Stimulated activated CD4-positive, alpha-beta T cell treated with anti-CD3 and anti-CD28 coated beads, Interleukin-1b, Interleukin-23, amount 100 ng/mL, for 48 hours (primary cell): ENCODE results near the gene NABP2.

Experiments
- DNase-seq: peaks from one replicate; pipeline ENCODE4 v3.0.0-alpha.2; 2020

NABP2 gene

GRCh38 chr12:56216461-56216860 is 7.7 kb upstream of the NABP2 start:
- DNase-seq = no peak

DNA sequence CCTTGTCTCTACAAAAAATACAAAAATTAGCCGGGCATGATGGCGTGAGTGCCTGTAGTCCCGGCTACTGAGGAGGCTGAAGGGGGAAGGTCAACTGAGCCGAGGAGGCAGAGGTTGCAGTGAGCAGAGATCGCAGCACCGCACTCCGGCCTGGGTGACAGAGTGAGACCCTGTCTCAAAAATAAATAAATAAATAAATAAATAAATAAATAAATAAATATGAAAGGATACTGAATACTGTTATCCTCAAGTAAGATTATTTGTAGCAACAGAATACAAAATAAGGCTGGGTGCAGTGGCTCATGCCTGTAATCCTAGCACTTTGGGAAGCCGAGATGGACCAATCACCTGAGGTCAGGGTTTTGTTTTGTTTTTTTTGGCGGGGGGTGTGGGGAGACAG is 4.3 kb upstream of the NABP2 start:
- DNase-seq = no peak

DNA sequence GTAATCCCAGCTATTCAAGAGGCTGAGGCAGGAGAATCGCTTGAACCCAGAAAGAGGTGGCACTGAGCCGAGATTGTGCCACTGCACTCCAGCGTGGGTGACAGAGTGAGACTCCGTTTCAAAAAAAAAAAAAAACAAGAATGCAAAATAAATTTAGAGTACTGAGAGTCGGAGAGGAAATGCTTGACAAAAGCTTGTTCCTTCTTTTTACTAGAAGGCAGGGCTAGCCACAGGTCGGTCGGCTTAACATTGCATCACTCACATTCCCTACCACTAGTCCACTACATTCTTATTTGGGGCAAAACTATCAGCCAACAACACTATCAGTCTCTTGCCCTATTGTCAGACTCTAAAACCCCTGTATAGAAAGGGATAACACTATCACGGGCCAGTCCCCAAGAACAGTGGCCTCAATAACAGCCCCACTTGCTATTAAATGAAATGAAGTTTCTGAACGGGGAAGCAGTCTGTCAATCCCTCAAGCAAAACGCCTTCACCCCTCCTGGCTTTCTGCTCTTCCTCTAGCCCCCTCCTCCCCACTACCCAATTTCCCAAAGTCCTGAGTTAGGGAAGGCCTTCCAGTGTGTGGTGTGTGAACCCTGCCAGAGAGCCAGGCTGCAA is 3.4 kb upstream of the NABP2 start:
- no peak for DNase-seq

DNA sequence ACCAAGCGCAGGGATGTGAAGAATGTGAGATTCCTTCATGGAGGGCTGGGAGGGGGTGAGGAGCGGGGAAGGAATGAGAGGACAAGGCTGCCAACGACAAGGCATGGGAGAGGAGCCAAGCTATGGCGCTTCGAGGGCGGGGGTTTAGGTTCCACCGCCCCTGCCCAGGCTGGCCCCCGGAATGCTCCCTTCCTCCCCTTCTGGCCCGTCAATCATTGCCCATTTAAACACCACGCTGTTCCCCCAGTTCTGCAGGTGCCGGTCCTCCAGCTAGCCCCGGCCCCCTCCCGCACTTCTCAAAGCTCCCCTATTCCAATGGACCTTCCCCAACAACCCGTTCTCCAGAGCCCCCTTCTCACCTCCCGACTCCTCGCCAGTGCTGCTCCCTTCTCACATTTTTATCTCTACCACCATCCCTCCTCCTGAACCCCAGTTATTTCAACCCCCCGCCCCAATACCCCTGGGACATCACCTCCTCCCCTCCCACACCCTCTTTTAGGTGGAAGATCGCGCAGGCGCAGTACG is 2.8 kb upstream of the NABP2 start:
- no peak for DNase-seq

DNA sequence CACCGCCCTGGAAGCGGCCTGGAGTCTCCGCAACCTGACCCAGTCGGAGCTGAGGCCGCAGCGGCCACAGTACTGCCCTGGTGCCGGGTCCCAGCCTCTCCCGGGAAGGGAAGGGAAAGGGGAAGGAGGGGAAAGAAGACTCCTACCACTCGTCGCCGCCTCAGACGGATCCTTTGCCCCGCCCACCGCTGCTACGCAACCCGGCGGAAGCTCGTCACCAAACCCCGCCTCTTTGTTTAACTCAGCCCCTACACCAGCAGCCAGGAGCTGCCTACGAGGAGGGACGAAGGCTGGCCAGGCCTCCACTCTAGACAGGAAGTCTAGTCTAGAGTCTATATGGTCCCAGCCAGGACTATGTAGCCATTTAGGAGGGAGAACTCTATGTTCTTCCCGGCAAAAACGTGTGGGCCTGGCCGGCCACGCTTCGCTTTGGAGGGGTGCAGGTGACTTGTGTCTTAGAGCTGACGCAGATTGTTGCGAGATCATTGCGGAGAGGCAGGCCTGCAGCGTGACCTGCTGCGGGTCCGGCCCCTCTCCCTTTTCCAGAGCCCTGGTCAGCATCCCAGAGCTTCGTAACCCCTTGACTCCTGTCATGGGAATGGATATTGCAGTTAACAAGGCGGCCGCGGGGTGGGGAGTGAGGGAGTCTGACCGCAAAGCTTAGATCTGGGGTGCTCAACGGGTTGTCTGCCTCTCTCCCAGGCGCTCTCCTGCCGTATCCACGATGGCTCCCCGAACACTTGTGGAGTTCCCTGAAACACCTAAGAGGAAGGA is 2.2 kb upstream of the NABP2 start, which contains the start of gene RNF41:
Gene RNF41, minus strand, starts transcription at position 166 of the 774 bp plus-strand sequence. CDS start 7,875 bp downstream, outside the sequence.
- peak; percentile 90 for DNase-seq

- no peak for DNase-seq
Observed at GRCh38 chr12:56222531-56222895, 1.6 kb upstream of the NABP2 start.

GRCh38 chr12:56223571-56224101 is 506 bp upstream of the NABP2 start:
- DNase-seq = no peak

- DNase-seq = no peak
Observed at GRCh38 chr12:56224954-56225353, 812 bp downstream of the NABP2 start.

DNA sequence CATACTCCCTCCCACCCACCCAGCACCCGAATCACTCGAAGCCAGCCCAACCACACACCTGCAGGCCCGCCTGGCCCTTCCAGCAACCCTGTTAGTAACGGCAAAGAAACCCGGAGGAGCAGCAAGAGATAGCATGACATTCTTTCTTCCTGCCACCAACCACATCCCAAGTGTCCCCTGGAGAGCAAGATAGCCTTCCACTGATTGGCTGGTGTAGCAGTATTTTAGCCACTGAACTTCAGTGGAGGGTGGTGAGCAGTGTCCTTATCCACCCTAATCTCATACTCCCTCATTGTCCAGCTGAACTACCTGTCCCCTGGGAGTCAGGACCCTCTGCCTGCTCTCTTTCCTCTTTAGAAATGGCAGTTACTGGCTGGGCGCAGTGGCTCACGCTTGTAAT is 4.9 kb downstream of the NABP2 start:
- DNase-seq = no peak

DNA sequence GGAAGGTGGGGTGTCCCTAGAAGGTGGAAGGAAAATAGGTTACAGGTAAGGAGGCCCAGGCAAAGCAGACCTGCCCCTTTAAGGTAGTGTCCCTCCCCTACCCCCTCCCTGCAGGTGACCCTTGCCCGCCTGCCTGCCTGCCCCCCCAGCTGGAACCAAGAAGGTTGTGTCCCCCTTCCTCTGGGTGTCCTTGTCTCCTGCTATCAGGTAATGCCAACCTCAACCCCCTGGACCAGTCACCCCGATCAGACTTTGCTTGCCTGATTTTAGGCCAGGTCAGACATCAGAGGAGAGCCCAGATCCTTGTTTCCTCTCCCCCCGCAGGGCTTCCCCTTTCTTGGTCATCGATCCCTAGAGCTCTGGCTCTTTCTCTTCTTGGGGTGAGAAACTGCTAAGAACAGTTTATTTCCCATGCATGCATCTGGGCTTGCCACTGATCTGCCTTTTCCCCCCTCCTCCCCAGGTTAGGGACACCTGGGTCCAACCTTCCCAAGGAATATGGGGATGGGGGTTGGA is 5.8 kb downstream of the NABP2 start, which contains the start of gene SLC39A5:
Gene SLC39A5, plus strand, starts transcription at position 136 of the 516 bp plus-strand sequence. CDS start 1,224 bp downstream, outside the sequence.
- no peak for DNase-seq

DNA sequence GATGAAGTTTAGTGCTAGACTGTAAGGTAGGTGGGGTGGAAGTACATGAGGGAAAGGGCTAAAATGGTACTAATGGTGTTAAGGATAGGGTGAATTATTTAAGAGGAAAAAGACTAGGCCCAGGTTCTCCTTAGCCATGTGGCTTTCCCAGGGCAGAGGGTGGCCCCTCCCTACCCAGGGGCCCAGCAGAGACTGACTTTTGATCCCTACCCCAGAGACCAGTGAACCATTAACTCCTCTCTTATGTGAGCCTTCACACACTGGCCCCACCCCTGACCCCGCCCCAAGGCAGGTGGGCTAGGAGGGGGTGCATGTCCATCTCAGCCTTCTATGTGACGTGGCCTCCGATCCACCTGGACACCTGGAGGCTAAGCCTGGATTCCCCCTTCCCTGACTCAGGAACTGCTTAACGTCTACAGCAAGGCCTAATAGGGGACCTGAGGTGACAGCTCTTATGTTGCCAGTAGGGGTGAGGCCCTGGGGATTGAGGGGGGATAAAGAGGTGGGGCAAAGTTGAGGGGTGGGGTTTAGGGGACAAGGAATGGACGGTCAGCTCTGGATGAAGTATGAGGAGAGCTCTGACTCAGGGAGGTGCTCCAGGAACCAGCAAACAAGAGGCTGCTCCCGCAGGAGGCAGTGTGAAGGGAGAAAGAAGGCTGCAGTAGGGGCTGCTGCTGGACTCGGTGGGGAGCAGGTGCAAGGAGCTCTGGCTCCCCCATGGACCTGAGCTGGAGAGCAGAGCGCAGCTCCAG is 6.5 kb downstream of the NABP2 start:
- no peak for DNase-seq

DNA sequence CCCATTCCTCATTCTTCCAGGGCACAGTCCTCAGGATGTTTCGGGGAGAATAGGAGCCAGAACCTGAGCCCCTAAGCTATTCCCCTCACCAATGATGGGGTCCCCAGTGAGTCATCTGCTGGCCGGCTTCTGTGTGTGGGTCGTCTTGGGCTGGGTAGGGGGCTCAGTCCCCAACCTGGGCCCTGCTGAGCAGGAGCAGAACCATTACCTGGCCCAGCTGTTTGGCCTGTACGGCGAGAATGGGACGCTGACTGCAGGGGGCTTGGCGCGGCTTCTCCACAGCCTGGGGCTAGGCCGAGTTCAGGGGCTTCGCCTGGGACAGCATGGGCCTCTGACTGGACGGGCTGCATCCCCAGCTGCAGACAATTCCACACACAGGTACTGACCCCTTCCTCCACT is 7.0 kb downstream of the NABP2 start:
- no peak for DNase-seq

GRCh38 chr12:56234746-56235436 is 10.7 kb downstream of the NABP2 start:
- no peak for DNase-seq

DNA sequence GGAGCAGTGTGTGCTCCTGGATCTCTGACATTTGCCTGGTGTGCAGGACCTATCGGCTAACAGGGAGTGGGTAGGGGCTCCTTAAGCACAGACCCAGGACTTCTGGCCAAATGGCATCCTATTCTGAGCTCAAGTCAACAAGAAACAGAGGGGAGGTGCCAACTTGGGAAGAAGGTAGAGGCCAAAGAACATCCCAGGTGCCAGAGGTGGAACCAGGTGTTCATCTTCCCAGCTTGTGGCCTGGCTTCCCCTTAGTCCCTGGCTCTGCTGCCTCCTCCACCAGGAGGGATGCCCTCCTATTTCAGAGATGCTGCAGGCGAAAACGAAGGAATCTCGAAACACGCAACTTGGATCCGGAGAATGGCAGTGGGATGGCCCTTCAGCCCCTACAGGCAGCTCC is 11.9 kb downstream of the NABP2 start:
- DNase-seq = no peak

DNA sequence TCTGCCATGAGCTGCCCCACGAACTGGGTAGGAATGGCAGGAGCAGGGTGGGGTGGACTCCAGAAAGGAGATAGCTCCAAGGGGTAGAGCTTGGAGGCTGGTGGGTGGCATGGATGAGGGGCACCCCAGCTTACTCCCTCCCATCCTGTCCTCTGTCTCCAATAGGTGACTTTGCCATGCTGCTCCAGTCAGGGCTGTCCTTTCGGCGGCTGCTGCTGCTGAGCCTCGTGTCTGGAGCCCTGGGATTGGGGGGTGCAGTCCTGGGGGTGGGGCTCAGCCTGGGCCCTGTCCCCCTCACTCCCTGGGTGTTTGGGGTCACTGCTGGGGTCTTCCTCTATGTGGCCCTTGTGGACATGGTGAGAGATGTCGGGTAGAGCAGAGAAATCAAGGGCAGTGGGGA is 12.8 kb downstream of the NABP2 start:
- no peak for DNase-seq

DNA sequence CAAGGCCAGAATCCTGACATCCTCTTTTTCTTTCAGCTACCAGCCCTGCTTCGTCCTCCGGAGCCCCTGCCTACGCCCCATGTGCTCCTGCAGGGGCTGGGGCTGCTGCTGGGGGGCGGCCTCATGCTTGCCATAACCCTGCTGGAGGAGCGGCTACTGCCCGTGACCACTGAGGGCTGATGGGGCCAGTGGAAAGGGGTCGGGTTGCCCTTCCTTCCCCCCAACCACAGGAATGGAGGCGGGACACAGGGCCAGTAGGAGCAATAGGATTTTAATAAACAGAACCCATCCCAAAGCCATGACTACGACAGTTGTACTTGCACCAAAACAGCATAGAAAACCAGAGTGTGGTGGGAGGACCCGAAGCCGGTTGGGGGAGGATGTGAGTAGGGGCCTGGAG is 13.4 kb downstream of the NABP2 start:
- DNase-seq = no peak

DNA sequence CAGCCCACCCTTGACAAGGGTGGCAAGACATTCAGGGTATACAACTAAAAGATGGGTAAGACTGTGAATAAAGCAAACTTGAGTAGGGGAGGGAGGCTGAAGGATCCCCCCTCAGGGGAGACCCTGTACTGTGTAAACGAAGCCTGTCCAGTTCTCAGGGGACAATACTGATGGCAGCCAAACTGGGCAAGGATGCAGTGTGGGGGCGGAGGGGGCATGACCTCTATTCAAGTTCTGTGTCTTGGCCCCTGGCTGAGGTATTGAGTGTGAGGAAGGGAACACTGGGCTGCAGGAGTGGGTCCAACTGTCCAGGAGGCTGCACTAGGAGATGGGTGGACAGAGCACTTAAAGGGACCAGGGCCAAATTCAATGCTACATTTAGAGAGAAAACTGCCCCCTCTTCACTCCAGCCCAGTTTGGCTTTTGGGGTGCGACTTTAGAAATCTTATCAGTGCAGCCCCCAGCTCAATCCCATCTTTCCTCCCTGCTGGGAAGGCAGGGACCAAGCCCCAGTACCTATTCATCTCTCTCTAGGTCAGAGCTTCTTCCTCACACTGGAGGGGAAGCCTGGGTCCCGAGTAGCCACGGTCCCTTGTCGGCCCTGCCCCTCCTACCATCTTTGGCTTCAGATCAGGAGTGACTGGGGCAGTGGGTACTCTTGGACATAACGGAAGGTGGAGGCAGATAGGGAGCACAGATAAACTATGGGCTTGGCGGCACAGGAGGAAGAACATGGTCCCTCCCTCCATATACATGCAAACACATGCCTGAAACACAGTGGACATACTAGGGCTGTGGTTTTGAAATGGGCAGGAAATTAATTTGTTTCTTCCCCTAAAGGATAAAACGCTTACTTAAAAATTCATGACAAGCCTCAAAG is 17.5 kb downstream of the NABP2 start:
- DNase-seq = no peak

DNA sequence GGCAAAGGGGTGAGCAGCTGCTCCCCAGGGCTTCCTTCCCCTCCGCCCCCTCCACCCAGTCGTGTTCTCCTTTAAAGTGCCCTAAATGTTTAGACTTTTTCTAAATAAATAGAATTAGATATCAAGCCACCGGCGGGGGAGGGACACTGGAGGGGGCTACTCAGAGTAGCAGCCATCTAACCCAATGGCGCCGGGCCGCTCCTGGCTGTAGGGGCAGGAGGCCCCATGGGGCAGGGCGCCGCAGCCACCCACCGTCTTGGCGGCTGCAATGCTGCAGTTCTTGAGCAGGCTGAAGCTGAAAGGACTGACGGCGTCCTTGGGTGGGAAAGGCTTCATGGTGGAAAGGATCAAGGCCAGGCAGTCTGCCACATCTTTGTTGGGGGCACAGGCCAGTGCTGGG is 18.8 kb downstream of the NABP2 start:
- DNase-seq = no peak

- DNase-seq = no peak
Observed at GRCh38 chr12:56243731-56244181, 19.6 kb downstream of the NABP2 start.

GRCh38 chr12:56244494-56244893 is 20.4 kb downstream of the NABP2 start:
- no peak for DNase-seq

DNA sequence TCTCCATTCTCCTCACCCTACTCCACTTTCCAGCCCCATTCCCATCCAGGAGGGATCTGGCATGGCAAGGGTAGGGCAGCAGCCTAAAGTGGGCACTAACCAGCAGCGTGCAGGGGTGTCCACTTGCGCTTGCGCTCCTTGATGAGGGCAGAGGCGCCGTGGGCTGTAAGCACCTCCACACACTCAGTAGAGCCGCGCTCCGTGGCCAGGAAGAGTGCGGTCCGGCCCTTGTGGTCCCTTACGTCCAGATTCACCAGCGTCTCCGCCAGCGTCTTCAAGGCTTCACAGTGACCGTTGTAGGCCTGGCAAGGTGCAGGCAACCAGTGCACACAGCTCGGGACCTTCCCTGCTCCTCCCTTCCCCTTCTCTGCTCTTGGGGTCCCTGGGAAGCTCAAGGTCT is 23.8 kb downstream of the NABP2 start:
- no peak for DNase-seq
